Measurements from ENCODE around the gene PDPR.
"Not testable (repeated sequence)": the region's sequence is repeated elsewhere in the genome, so short reads cannot be mapped to it uniquely, and the experiment has no call there.

- TF ChIP-seq CTCF (conservative IDR thresholded peaks at IDR 0.05; ENCODE audit: low read depth, low read length); POLR2A (IDR thresholded peaks at IDR 0.05; ENCODE audit: low read depth, low read length); RAD21 (IDR thresholded peaks at IDR 0.05; ENCODE audit: low read length); SMC3 (IDR thresholded peaks at IDR 0.05; ENCODE audit: low read depth, low read length); CEBPB (IDR thresholded peaks at IDR 0.05; ENCODE audit: low read depth, low read length); FOS (IDR thresholded peaks at IDR 0.05; ENCODE audit: low read depth, low read length): not testable (repeated sequence)
- TF ChIP-seq, protein P1, sequence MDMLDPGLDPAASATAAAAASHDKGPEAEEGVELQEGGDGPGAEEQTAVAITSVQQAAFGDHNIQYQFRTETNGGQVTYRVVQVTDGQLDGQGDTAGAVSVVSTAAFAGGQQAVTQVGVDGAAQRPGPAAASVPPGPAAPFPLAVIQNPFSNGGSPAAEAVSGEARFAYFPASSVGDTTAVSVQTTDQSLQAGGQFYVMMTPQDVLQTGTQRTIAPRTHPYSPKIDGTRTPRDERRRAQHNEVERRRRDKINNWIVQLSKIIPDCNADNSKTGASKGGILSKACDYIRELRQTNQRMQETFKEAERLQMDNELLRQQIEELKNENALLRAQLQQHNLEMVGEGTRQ (IDR thresholded peaks at IDR 0.05; ENCODE audit: low read depth, low read length): not testable (repeated sequence)
Measured at GRCh38 chr16:70196683-70197300, 82.7 kb downstream of the PDPR start.
